ENCODE results near the gene SCO1.

GRCh38 chr17:10646392-10646990, 50.8 kb downstream of the SCO1 start:
- peak; percentile 65 to 88 (median 78) for TF ChIP-seq CTCF (IDR thresholded peaks at IDR 0.05)
- TF ChIP-seq POLR2A (IDR thresholded peaks at IDR 0.05), result no peak
